Measurements from ENCODE around the gene CD300LD.
"Not testable (repeated sequence)": the region's sequence is repeated elsewhere in the genome, so short reads cannot be mapped to it uniquely, and the experiment has no call there.

The CD300LD gene

GRCh38 chr17:74571621-74572270 is 20.3 kb downstream of the CD300LD start:
- DNase-seq (ENCODE audit: low spot score) = no peak

DNA sequence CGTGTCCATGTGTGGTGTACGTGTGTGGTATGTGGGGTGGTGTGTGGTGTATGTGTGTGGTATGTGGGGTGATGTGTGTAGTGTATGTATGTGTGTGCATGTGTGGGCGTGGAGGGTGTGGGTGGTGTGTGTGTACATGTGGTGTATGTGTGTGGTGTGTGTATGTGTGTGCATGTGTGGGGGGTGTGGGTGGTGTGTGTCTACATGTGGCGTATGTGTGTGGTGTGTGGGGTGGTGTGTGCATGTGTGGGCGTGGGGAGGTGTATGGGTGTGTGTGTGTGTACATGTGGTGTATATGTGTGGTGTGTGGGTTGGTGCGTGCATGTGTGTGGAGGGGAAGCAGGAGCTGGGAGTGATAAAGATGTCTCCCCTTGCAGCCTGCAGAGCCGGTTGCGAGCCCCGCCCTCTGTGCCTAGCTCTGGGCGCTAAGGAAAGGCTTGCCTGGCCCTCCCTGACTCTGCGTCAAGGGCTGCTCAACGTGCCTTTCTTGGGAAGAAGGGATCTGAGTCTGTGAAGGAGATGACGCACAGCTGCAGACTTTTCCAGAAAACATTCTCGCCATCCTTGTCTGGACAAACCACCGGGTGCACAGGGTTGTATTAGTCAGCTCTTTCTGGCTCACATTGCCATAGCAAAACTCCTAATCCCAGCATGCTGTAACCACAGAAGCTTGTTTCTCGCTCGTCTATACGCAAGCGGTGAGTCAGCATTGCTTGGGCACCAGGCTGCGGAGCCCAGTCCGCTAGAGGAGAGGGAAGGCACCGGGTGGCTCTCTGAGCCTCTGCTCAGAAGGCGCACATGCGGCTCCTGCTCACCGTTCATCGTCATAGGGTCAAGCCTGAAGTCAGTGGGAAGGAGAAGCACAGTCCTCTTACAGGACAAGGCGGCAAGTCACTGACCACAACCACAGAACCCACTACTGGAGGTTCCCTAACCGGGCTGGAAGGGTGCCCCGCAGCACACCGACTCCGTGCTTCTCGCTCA is 22.8 kb downstream of the CD300LD start:
- DNase-seq (ENCODE audit: low spot score) = no peak

- DNase-seq (ENCODE audit: low spot score) = no peak
Measured at GRCh38 chr17:74568106-74568873, 23.8 kb downstream of the CD300LD start.

DNA sequence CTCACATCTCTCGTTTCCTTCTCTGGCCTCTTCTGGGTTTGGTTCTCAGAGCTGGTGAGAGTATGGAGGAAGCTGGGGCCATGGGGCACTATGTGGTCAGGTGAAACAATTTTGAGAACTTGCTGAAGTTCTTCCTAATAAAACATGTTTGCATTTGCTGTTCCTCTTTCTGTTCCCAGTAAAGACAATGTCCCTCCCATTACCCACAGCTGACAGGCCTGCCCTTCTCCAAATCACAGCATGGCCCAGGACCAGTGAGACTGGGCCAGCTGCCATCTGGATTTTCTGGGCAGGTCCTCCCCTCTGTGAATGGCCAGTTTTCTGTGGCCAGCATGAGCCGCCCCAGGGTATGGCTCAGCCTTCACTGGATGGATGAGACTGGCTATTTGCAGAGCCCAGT is 24.7 kb downstream of the CD300LD start, which contains the start of gene CD300H:
Gene CD300H (minus strand): TSS at position 113 of the 400 bp plus-strand sequence.
- DNase-seq (ENCODE audit: low spot score) = no peak

DNA sequence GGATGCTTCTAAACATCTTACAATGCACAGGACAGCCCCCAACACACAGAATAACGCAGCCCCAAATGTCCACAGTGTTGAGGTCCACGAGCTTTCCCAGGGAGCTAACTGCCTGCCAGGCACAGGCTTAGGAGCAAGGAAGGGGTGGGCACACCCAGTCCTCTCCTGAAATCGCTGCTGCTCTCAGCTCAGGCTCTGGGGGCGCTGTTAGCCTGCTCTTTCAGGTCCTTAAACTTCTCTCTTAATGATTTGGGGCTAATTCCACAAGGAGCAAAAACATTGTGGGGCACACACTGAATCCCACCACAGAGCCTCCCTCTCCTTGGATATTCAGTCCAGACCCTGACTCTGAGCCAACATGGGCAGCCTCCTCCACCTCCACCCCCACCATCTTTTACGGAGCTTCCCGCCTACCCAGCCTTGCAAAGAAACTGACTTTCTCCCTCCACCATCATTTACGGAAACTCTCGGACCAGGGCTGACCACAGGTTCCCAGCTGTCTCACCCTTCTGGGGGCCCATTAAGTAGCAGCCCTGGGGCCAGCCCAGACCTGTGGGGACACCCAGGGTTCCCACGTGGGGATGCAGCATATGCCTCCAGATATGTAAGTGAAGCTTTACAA is 25.8 kb downstream of the CD300LD start:
- DNase-seq (ENCODE audit: low spot score) = peak; percentile 7

DNA sequence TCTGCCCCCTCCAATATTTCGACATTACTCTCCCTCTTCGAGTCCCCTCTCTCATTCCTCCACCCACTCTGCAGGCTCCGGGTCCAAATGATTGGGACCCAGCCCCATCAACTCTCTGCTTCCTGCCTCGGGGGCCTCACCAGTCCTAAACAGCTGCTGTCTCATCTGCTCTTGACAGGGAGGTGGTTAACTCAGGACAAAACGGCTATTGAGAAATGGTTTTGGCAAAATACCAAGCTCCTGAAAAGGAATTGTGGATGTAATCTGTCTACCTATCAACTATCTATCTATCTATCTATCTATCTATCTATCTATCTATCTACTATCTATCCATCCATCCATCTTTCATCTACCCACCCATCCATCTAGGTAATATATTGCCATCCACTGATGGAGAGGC is 27.0 kb downstream of the CD300LD start:
- DNase-seq (ENCODE audit: low spot score) = no peak

- DNase-seq (ENCODE audit: low spot score) = no peak
Measured at GRCh38 chr17:74563358-74563757, 28.7 kb downstream of the CD300LD start.

DNA sequence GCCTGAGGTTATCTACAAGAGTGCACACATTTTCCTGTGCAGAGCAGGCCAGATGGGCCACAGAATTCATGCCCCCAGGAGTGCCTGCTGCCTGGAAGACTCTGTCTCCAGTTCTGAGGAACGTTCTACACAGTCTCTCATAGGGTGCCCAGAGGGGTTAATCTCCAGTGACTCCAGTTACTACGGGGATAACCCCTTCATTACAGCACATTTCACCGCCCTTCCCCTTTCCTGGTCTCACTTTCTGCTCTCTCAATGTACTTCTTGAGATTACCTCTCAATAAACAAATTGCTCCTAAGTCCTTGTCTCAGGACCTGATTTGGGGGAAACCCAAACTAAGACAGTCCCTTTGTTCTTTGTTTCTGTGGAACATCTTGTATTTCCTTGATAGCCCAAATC is 30.5 kb downstream of the CD300LD start:
- no peak for DNase-seq (ENCODE audit: low spot score)

- DNase-seq (ENCODE audit: low spot score) = no peak
Measured at GRCh38 chr17:74558882-74559519, 33.1 kb downstream of the CD300LD start.

- DNase-seq (ENCODE audit: low spot score) = not testable (repeated sequence)
Measured at GRCh38 chr17:74558402-74558801, 33.7 kb downstream of the CD300LD start.

GRCh38 chr17:74555427-74555940 is 36.6 kb downstream of the CD300LD start:
- no peak for DNase-seq (ENCODE audit: low spot score)

DNA sequence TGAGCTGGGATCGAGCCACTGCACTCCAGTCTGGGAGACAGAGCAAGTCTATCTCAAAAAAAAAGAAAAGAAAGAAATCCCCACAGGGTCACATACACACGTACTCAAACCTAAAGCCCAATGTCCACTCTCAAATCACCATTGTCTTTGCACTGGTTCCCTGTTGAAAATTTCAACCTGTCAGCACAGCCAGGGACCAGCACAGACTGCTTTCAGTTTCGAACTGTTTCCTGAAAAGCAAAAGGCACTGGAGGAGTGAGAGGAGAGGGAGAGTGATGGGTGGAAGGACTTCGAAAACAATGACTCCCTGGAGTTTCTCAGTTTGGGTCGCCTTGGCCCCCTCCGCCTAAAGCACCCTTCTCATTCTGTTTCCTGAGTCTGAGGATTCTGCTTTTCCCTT is 37.2 kb downstream of the CD300LD start:
- no peak for DNase-seq (ENCODE audit: low spot score)

GRCh38 chr17:74552037-74552436 is 40.0 kb downstream of the CD300LD start:
- no peak for DNase-seq (ENCODE audit: low spot score)

GRCh38 chr17:74550602-74551001 is 41.5 kb downstream of the CD300LD start:
- DNase-seq (ENCODE audit: low spot score) = no peak

- DNase-seq (ENCODE audit: low spot score) = no peak
Measured at GRCh38 chr17:74549343-74549742, 42.7 kb downstream of the CD300LD start.

DNA sequence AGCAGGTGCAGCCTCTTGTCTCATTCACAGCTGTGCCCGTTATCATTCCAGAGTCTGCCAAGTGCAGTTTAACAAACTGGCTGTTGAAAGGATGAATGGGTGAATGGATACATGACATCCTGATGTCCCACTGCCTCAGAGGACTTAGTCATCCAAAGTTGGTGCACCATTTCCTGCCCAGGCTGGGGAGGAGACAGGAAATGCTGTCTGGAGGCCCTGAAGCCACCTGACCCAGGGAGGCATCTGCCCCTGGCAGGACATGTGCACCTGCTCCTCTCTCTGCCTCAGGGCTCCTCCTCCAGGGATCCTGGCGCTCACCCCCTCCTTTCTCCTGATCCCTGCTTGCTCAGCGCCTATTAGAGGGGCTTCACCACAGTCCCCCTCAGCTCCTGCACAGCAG is 44.3 kb downstream of the CD300LD start:
- no peak for DNase-seq (ENCODE audit: low spot score)

DNA sequence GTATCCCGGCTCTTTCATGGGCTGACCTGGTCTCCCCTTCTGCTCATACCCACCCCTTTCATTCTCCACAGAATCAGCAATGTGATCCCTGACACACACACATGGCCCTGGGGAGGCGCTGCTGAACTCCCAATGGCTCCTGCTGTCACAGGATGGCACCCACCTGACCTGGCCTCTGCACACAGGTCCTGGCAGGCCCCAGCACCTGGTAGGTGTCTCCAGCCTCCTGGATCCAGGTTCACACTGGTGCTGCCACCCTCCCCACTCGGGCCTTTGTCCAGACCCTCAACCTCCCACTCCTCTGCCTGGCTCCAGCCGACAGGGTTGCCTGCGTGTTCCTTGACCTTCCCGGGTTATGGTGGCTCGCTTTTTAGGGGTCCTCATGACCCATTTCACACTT is 44.8 kb downstream of the CD300LD start:
- no peak for DNase-seq (ENCODE audit: low spot score)

- no peak for DNase-seq (ENCODE audit: low spot score)
Measured at GRCh38 chr17:74546586-74546985, 45.5 kb downstream of the CD300LD start.

DNA sequence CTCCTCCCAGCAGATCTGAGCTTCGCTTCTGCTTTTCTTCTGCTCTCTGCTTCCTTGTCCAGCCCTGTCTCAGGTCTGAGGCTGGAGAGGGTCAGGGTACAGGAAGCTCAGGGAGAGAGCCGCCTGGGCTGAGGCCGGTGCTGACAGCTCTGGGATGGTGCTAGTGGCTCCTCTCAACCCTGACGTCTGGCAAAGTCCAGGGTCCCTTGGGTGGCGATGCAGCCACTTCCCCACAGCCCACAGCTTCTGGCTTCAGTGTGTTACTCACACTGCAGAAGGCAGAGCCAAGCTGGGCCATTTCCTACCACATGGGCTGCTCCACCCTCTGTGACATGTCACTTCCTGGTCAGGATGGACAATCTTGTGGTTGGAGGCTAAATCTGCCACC is 46.2 kb downstream of the CD300LD start, which contains the start of gene CD300C:
Gene CD300C (minus strand): TSS at position 273 of the 388 bp plus-strand sequence. CDS start 333 bp downstream, outside the sequence.
- no peak for DNase-seq (ENCODE audit: low spot score)

GRCh38 chr17:74544991-74545842 is 46.9 kb downstream of the CD300LD start:
- no peak for DNase-seq (ENCODE audit: low spot score)
